SK-N-SH (cell line): ENCODE data around the gene ABHD8. TPM values are rescaled to one million over a fixed set of nuclear protein-coding genes. Genes with fewer than 3 reads are reported as not detected.

ENCODE experiments used
- CTCF ChIA-PET: fragments of 300-600, 350-600 bp; formaldehyde crosslinking; extraction: SDS; loops from one replicate; lab custom pipeline; 2021; lab: Yijun Ruan, JAX
- POLR2A ChIA-PET: fragments of 350-600 bp; sonication (Branson Sonifier 250); formaldehyde crosslinking; extraction: SDS; loops from one replicate; lab custom pipeline; 2020; ENCODE audit warnings: antibody characterized with exemption, inconsistent platforms; lab: Yijun Ruan, JAX
- DNase-seq: peaks from one replicate; pipeline ENCODE4 v3.0.0; 2012
- H2AFZ ChIP-seq: fragments of 200-600 bp; sonication (generic); 2 replicates; pipeline ENCODE4 v1.8.1; 2016; ENCODE audit warnings: antibody characterized with exemption, mild to moderate bottlenecking, low read depth
- H3F3A ChIP-seq: fragments of 200-600 bp; sonication (generic); replicated peaks from 2 replicates; pipeline ENCODE3; 2016; ENCODE audit warnings: antibody characterized with exemption, mild to moderate bottlenecking; ENCODE audit not compliant: insufficient read depth
- H3K27ac ChIP-seq, 2 experiments: fragments of 200-500 bp in 1 of 2; fragments of 200-600 bp in 1 of 2; sonication (Bioruptor generic) in 1 of 2; sonication (generic), shearing (Covaris generic) in 1 of 2; 2 replicates each; pipeline versions ENCODE4 v1.5.1 to v1.6.1; 2014 to 2016; ENCODE audit warnings: low read depth in 2 of 2, inconsistent platforms in 1 of 2, low read length in 1 of 2, mild to moderate bottlenecking in 1 of 2, mixed read lengths in 1 of 2
- H3K27me3 ChIP-seq: fragments of 200-600 bp; sonication (generic), shearing (Covaris generic); 2 replicates; pipeline ENCODE4 v1.6.1; 2016; ENCODE audit warnings: mixed run types; ENCODE audit not compliant: insufficient read depth
- H3K36me3 ChIP-seq, 2 experiments: fragments of 200-500 bp in 1 of 2; fragments of 200-600 bp in 1 of 2; sonication (Bioruptor generic) in 1 of 2; sonication (generic) in 1 of 2; replicated peaks in 1 of 2; 2 replicates each; pipeline versions ENCODE3 to v1.5.1; 2014 to 2016; ENCODE audit warnings: low read length in 1 of 2, mild to moderate bottlenecking in 1 of 2; ENCODE audit not compliant: insufficient read depth in 2 of 2, control insufficient read depth in 1 of 2
- H3K4me1 ChIP-seq, 2 experiments: fragments of 200-500 bp in 1 of 2; fragments of 200-600 bp in 1 of 2; sonication (Bioruptor generic) in 1 of 2; sonication (generic), shearing (Covaris generic) in 1 of 2; 2 replicates each; pipeline versions ENCODE4 v1.5.1 to v1.6.1; 2014 to 2016; ENCODE audit warnings: low read depth in 1 of 2, low read length in 1 of 2, mixed run types in 1 of 2; ENCODE audit not compliant: insufficient read depth in 2 of 2, control insufficient read depth in 1 of 2
- H3K4me2 ChIP-seq: fragments of 200-600 bp; sonication (generic), shearing (Covaris generic); 2 replicates; pipeline ENCODE4 v1.6.1; 2017; ENCODE audit warnings: mixed run types
- H3K4me3 ChIP-seq, 2 experiments: fragments of 200-500 bp in 1 of 2; fragments of 200-600 bp in 1 of 2; sonication (Bioruptor generic) in 1 of 2; sonication (generic), shearing (Covaris generic) in 1 of 2; 2 replicates each; pipeline versions ENCODE4 v1.5.1 to v1.8.1; 2014 to 2016; ENCODE audit warnings: low read depth in 2 of 2, inconsistent platforms in 1 of 2, low read length in 1 of 2, mild to moderate bottlenecking in 1 of 2, mixed read lengths in 1 of 2, moderate library complexity in 1 of 2
- H3K79me2 ChIP-seq: fragments of 200-600 bp; sonication (generic); 2 replicates; pipeline ENCODE4 v1.8.1; 2017; ENCODE audit warnings: mild to moderate bottlenecking; ENCODE audit not compliant: insufficient read depth
- H3K9ac ChIP-seq: fragments of 200-600 bp; sonication (generic); 2 replicates; pipeline ENCODE4 v1.6.1; 2017; ENCODE audit warnings: mixed run types
- H3K9me2 ChIP-seq: fragments of 200-600 bp; sonication (generic); 2 replicates; pipeline ENCODE4 v1.6.1; 2017; ENCODE audit warnings: mixed run types
- H3K9me3 ChIP-seq: fragments of 200-600 bp; sonication (generic); 2 replicates; pipeline ENCODE4 v1.6.1; 2017; ENCODE audit warnings: mixed run types, mild to moderate bottlenecking, moderate library complexity
- H4K20me1 ChIP-seq: fragments of 200-600 bp; sonication (generic); 2 replicates; pipeline ENCODE4 v1.6.1; 2017; ENCODE audit warnings: mild to moderate bottlenecking, mixed run types; ENCODE audit not compliant: insufficient read depth
- CHD2 ChIP-seq: fragments of 150-350 bp; IDR thresholded peaks from 2 replicates; pipeline ENCODE4 v1.6.1; 2018; ENCODE audit warnings: low read length; ENCODE audit not compliant: partially characterized antibody
- ELF1 ChIP-seq: IDR thresholded peaks from 2 replicates; pipeline ENCODE4 v1.4.0; 2012
- EP300 ChIP-seq, 2 experiments: IDR thresholded peaks; 2 replicates each; pipeline versions ENCODE4 v1.4.0 to v1.6.1; 2012; ENCODE audit warnings: borderline replicate concordance in 1 of 2, low read depth in 1 of 2, low read length in 1 of 2
- EZH2phosphoT487 ChIP-seq: fragments of 200-600 bp; sonication (generic); IDR thresholded peaks from 2 replicates; pipeline ENCODE4 v1.6.1; 2017; ENCODE audit warnings: low read depth, mixed run types, mild to moderate bottlenecking, antibody characterized with exemption, moderate library complexity, borderline replicate concordance
- FOXJ3 ChIP-seq: sonication (generic); formaldehyde crosslinking; IDR thresholded peaks from 2 replicates; pipeline ENCODE4 v1.5.1; 2020; ENCODE audit warnings: mild to moderate bottlenecking, missing genetic modification reagents
- FOXM1 ChIP-seq: IDR thresholded peaks from 2 replicates; pipeline ENCODE4 v1.4.0; 2012; ENCODE audit warnings: low read depth, mild to moderate bottlenecking
- GABPA ChIP-seq: IDR thresholded peaks from 2 replicates; pipeline ENCODE4 v1.4.0; 2012; ENCODE audit warnings: low read depth, mild to moderate bottlenecking
- GATA2 ChIP-seq: sonication (generic); formaldehyde crosslinking; IDR thresholded peaks from 2 replicates; pipeline ENCODE4 v1.5.0; 2020; ENCODE audit warnings: mild to moderate bottlenecking, missing genetic modification reagents
- JUND ChIP-seq: IDR thresholded peaks from 2 replicates; pipeline ENCODE4 v1.4.0; 2012
- NFIC ChIP-seq: IDR thresholded peaks from 2 replicates; pipeline ENCODE4 v1.4.0; 2012; ENCODE audit warnings: borderline replicate concordance
- NRF1 ChIP-seq: IDR thresholded peaks from 2 replicates; pipeline ENCODE4 v1.6.1; 2012; ENCODE audit warnings: low read depth, mild to moderate bottlenecking, low read length
- POLR2AphosphoS5 ChIP-seq: IDR thresholded peaks from 2 replicates; pipeline ENCODE4 v1.6.1; 2012; ENCODE audit warnings: low read depth, low read length
- RAD21 ChIP-seq: IDR thresholded peaks from 2 replicates; pipeline ENCODE4 v1.6.1; 2012; ENCODE audit warnings: mild to moderate bottlenecking, low read length
- RCOR1 ChIP-seq: fragments of 150-350 bp; IDR thresholded peaks from 2 replicates; pipeline ENCODE4 v1.6.1; 2017; ENCODE audit warnings: antibody characterized with exemption, low read length
- SMC3 ChIP-seq: IDR thresholded peaks from 2 replicates; pipeline ENCODE4 v1.6.1; 2012; ENCODE audit warnings: low read depth, low read length, improper control_type of control experiment
- TAF1 ChIP-seq: IDR thresholded peaks from 2 replicates; pipeline ENCODE4 v1.6.1; 2012; ENCODE audit warnings: low read depth, mild to moderate bottlenecking, low read length, moderate library complexity, borderline replicate concordance
- TCF12 ChIP-seq: IDR thresholded peaks from 2 replicates; pipeline ENCODE4 v1.4.0; 2012
- TEAD4 ChIP-seq: IDR thresholded peaks from 2 replicates; pipeline ENCODE4 v1.4.0; 2012; ENCODE audit warnings: mild to moderate bottlenecking, borderline replicate concordance; ENCODE audit not compliant: insufficient read depth
- YY1 ChIP-seq: IDR thresholded peaks from 2 replicates; pipeline ENCODE4 v1.4.0; 2012; ENCODE audit warnings: low read depth, mild to moderate bottlenecking
- WGBS: methylation state at CpG from one replicate; pipeline ENCODE4 v1.1.6; 2017; ENCODE audit warnings: low lambda C conversion rate; 5-methylcytosine and 5-hydroxymethylcytosine counted together
- polyA plus RNA-seq, 3 experiments: library from polyadenylated mRNA; depleted of rRNA; stranded (reverse); fragments of >200 nt; gene quantifications; 2 replicates each; pipeline ENCODE4 v1.2.3, GENCODE V29; 2012
- TF ChIP-seq, protein P1 (sequence below): fragments of 150-350 bp; IDR thresholded peaks from 2 replicates; pipeline ENCODE4 v1.6.1; 2016; ENCODE audit warnings: mild to moderate bottlenecking, low read depth, low read length
- TF ChIP-seq, protein P2 (sequence below): IDR thresholded peaks from 2 replicates; pipeline ENCODE4 v1.4.0; 2012; ENCODE audit warnings: low read depth, borderline replicate concordance
- TF ChIP-seq, protein P3 (sequence below): IDR thresholded peaks from 2 replicates; pipeline ENCODE4 v1.4.0; 2012; ENCODE audit warnings: low read depth
- TF ChIP-seq, protein P4 (sequence below): fragments of 200-600 bp; sonication (generic); IDR thresholded peaks from 2 replicates; pipeline ENCODE4 v1.6.1; 2017; ENCODE audit warnings: antibody characterized with exemption, mild to moderate bottlenecking, moderate library complexity
- TF ChIP-seq, protein P5 (sequence below): IDR thresholded peaks from 2 replicates; pipeline ENCODE4 v1.6.1; 2012; ENCODE audit warnings: mild to moderate bottlenecking, low read depth, low read length, moderate library complexity

The ABHD8 gene
- polyA plus RNA-seq, 1 of the 3 experiments (the other 2 are of a cell fraction): 11.1 TPM

DNA sequence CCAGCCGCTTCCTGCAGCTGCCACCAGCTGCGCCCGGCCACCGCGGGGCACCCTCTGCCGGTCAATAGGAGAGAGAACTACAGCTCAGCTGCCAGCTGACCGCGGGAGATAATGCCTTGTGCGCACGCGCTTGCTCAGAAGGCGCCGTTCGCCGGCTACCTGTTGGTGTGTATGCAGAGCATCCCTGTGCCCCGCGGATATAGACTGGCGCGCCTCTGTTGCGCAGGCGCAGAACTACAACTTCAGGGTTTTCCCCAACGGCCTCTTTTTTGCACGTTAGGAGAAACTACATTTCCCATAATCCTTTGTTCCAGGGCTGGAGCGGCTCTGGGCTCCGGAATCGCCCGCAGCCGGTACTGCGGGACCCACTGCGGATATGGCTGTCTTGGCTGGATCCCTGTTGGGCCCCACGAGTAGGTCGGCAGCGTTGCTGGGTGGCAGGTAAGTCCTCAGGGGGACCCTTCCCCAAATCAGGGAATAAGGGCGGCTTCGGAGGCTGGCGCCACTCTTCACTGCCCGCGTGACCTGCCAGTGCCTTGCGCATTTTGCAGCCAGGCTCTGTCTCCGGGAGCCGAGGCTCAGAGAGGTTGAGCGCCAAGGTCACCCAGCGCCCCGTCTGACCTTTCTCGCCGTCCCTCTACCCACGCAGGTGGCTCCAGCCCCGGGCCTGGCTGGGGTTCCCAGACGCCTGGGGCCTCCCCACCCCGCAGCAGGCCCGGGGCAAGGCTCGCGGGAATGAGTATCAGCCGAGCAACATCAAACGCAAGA lies 2.5 kb upstream of the ABHD8 start, which contains the start of gene MRPL34:
Gene MRPL34, plus strand, starts transcription at position 356 of the 768 bp plus-strand sequence. Its CDS starts 21 bp downstream, at position 377.
- Histone ChIP-seq H3F3A (peaks cover 18% of the 10 kb centered on the region), H3K9me3 (no peaks in the 10 kb centered on the region), H3K4me2 (peak within 1 kb of the TSS; percentile 92), H3K4me1 (peaks cover 12 to 37% of the 10 kb centered on the region in 2 experiments), H3K27me3 (no peaks in the 10 kb centered on the region), H3K9me2 (no peaks in the 10 kb centered on the region), H3K36me3 (no peaks in the 10 kb centered on the region), H4K20me1 (no peaks in the 10 kb centered on the region), H2AFZ (peak within 1 kb of the TSS; percentile 87), H3K9ac (peak within 1 kb of the TSS; percentile 76), H3K4me3 (peak within 1 kb of the TSS; percentile 73 to 86), H3K27ac (peak within 1 kb of the TSS; percentile 72 to 96), H3K79me2 (peaks cover 34% of the 10 kb centered on the region)
- ChIA-PET CTCF (interaction anchor here (0.6 to 2.1 kb wide), 14 partner anchors 9 to 253 kb away, joined by 3 to 20 read pairs (median 3); no protein-coding TSS in a partner anchor), POLR2A (interaction anchor here (0.6 to 1.6 kb wide), 5 partner anchors 13 to 91 kb away, joined by 3 to 7 read pairs (median 4); partner anchors contain the start of gene USE1)
- peak; percentile 90 for DNase-seq
- WGBS: 0% methylated on average over 1 of the region's 55 CpGs
- TF ChIP-seq FOXJ3 (0 out of 2 replicates have a peak, but pooled peaks have one; percentile 58), GATA2 (CRISPR knock-in tag) (no peak; the same call in 1 of the 2 replicates), SMC3 (no peak; the same call in 1 of the 2 replicates), EP300 (IDR thresholded peaks at IDR 0.05; ENCODE audit: borderline replicate concordance in 1 of 2, low read depth in 1 of 2, low read length in 1 of 2) (peak in 1 of 2 experiments; percentile 54; a peak in 1 of 4 replicates), POLR2AphosphoS5 (peak; percentile 81), YY1 (peak; percentile 76), ELF1 (peak; percentile 27; the same call in 1 of the 2 replicates), RAD21 (peak; percentile 46; the same call in 1 of the 2 replicates), TAF1 (peak; percentile 49), NFIC (no peak), TCF12 (no peak), JUND (no peak), CHD2 (peak; percentile 88), GABPA (peak; percentile 47; the same call in 1 of the 2 replicates), TEAD4 (0 out of 2 replicates have a peak, but pooled peaks have one; percentile 7), RCOR1 (peak; percentile 28; the same call in 1 of the 2 replicates), NRF1 (peak; percentile 93), EZH2phosphoT487 (no peak), FOXM1 (0 out of 2 replicates have a peak, but pooled peaks have one; percentile 24)
- TF ChIP-seq, protein P1, sequence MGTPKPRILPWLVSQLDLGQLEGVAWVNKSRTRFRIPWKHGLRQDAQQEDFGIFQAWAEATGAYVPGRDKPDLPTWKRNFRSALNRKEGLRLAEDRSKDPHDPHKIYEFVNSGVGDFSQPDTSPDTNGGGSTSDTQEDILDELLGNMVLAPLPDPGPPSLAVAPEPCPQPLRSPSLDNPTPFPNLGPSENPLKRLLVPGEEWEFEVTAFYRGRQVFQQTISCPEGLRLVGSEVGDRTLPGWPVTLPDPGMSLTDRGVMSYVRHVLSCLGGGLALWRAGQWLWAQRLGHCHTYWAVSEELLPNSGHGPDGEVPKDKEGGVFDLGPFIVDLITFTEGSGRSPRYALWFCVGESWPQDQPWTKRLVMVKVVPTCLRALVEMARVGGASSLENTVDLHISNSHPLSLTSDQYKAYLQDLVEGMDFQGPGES: peak; percentile 1; the same call in 1 of the 2 replicates
- TF ChIP-seq, protein P2, sequence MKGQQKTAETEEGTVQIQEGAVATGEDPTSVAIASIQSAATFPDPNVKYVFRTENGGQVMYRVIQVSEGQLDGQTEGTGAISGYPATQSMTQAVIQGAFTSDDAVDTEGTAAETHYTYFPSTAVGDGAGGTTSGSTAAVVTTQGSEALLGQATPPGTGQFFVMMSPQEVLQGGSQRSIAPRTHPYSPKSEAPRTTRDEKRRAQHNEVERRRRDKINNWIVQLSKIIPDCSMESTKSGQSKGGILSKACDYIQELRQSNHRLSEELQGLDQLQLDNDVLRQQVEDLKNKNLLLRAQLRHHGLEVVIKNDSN: peak; percentile 82
- TF ChIP-seq, protein P3, sequence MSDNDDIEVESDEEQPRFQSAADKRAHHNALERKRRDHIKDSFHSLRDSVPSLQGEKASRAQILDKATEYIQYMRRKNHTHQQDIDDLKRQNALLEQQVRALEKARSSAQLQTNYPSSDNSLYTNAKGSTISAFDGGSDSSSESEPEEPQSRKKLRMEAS: no peak; the same call in 1 of the 2 replicates
- TF ChIP-seq, protein P4, sequence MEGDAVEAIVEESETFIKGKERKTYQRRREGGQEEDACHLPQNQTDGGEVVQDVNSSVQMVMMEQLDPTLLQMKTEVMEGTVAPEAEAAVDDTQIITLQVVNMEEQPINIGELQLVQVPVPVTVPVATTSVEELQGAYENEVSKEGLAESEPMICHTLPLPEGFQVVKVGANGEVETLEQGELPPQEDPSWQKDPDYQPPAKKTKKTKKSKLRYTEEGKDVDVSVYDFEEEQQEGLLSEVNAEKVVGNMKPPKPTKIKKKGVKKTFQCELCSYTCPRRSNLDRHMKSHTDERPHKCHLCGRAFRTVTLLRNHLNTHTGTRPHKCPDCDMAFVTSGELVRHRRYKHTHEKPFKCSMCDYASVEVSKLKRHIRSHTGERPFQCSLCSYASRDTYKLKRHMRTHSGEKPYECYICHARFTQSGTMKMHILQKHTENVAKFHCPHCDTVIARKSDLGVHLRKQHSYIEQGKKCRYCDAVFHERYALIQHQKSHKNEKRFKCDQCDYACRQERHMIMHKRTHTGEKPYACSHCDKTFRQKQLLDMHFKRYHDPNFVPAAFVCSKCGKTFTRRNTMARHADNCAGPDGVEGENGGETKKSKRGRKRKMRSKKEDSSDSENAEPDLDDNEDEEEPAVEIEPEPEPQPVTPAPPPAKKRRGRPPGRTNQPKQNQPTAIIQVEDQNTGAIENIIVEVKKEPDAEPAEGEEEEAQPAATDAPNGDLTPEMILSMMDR: peak; percentile 77
- TF ChIP-seq, protein P5, sequence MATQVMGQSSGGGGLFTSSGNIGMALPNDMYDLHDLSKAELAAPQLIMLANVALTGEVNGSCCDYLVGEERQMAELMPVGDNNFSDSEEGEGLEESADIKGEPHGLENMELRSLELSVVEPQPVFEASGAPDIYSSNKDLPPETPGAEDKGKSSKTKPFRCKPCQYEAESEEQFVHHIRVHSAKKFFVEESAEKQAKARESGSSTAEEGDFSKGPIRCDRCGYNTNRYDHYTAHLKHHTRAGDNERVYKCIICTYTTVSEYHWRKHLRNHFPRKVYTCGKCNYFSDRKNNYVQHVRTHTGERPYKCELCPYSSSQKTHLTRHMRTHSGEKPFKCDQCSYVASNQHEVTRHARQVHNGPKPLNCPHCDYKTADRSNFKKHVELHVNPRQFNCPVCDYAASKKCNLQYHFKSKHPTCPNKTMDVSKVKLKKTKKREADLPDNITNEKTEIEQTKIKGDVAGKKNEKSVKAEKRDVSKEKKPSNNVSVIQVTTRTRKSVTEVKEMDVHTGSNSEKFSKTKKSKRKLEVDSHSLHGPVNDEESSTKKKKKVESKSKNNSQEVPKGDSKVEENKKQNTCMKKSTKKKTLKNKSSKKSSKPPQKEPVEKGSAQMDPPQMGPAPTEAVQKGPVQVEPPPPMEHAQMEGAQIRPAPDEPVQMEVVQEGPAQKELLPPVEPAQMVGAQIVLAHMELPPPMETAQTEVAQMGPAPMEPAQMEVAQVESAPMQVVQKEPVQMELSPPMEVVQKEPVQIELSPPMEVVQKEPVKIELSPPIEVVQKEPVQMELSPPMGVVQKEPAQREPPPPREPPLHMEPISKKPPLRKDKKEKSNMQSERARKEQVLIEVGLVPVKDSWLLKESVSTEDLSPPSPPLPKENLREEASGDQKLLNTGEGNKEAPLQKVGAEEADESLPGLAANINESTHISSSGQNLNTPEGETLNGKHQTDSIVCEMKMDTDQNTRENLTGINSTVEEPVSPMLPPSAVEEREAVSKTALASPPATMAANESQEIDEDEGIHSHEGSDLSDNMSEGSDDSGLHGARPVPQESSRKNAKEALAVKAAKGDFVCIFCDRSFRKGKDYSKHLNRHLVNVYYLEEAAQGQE: no peak; the same call in 1 of the 2 replicates
